Right lobe of liver (tissue), 6 donors: ENCODE results near the gene CDYL. TPM values are rescaled to one million over a fixed set of nuclear protein-coding genes. Genes with fewer than 3 reads are reported as not detected.
"Not testable (repeated sequence)": the region's sequence is repeated elsewhere in the genome, so short reads cannot be mapped to it uniquely, and the experiment has no call there.

Source experiments
- ATAC-seq, 4 donors: fragments of 200-7000 bp; cut with Tn5 transposase; one replicate each; pipeline ENCODE4 v1.9.1; 2020; ENCODE audit warnings: mild to moderate bottlenecking in 4 of 4, moderate library complexity in 4 of 4
- DNase-seq, 3 donors: peaks; one replicate each; pipeline ENCODE4 v3.0.0-alpha.2; 2020
- H3K27ac ChIP-seq, 3 donors: fragments of 200-600 bp; one replicate each; pipeline ENCODE4 v1.8.0; 2022
- H3K27me3 ChIP-seq, 2 donors: fragments of 200-600 bp; one replicate each; pipeline ENCODE4 v1.8.0; 2022
- H3K36me3 ChIP-seq, 4 donors: fragments of 200-600 bp; sonication (generic) in 1 of 4; one replicate each; pipeline versions ENCODE4 v1.5.1 to v1.8.0; 2017 to 2022; ENCODE audit warnings: control low read depth in 1 of 4
- H3K4me1 ChIP-seq, 4 donors: fragments of 200-600 bp; sonication (generic) in 1 of 4; one replicate each; pipeline versions ENCODE4 v1.5.1 to v1.8.0; 2017 to 2022; ENCODE audit warnings: control low read depth in 1 of 4
- H3K4me3 ChIP-seq, 3 donors: fragments of 200-600 bp; one replicate each; pipeline ENCODE4 v1.8.0; 2022
- H3K9me3 ChIP-seq, 4 donors: fragments of 200-600 bp; sonication (generic) in 1 of 4; one replicate each; pipeline versions ENCODE4 v1.5.1 to v1.8.0; 2017 to 2022; ENCODE audit warnings: control low read depth in 1 of 4
- POLR2A ChIP-seq: fragments of 450-650 bp; IDR thresholded peaks from one replicate; pipeline ENCODE4 v1.6.1; 2017; ENCODE audit warnings: antibody characterized with exemption, mild to moderate bottlenecking
- WGBS: methylation state at CpG from one replicate; pipeline ENCODE4 v1.1.6; 2018; ENCODE audit warnings: low coverage, low lambda C conversion rate; ENCODE audit not compliant: insufficient coverage; ENCODE audit errors: missing lambda C conversion rate; 5-methylcytosine and 5-hydroxymethylcytosine counted together
- intact Hi-C, 2 donors: fragments of 100-400 bp; cut with DNase I; formaldehyde crosslinking; loops; one replicate each; pipeline versions ENCODE4 v1.11.2 to v1.14.1; 2022
- total RNA-seq, 6 experiments: library from RNA; depleted of rRNA in 2 of 6; stranded (reverse); fragments of >200 nt in 2 of 6; fragmentation: NEBNext Ultra II Directional in 3 of 6; extraction: Animal tissue kit (Norgen Biotek cat#: 25700) in 3 of 6; gene quantifications; one replicate each; pipeline versions ENCODE4 v1.1.0 to v1.2.4, GENCODE V29; 2016 to 2023
- TF ChIP-seq, protein P1 (sequence below), 4 donors: fragments of 200-600 bp in 3 of 4; fragments of 450-650 bp in 1 of 4; IDR thresholded peaks; one replicate each; pipeline versions ENCODE4 v1.5.1 to v1.8.0; 2016 to 2022; ENCODE audit warnings: antibody characterized with exemption in 4 of 4, mild to moderate bottlenecking in 2 of 4
- donor health status: DM: no; HTN: yes; CAD: no.
- donor health status: DM: no; HTN: no; CAD: no.
- donor health status: DM: no; HTN: no; CAD: no.
- donor health status: DM: no; HTN: yes; CAD: no.
- donor health status: DM: no; HTN: yes; CAD: no.

The CDYL gene
- total RNA-seq, 6 experiments from 2014 or later, result 5.0 to 16.1 (median 13.1) TPM

DNA sequence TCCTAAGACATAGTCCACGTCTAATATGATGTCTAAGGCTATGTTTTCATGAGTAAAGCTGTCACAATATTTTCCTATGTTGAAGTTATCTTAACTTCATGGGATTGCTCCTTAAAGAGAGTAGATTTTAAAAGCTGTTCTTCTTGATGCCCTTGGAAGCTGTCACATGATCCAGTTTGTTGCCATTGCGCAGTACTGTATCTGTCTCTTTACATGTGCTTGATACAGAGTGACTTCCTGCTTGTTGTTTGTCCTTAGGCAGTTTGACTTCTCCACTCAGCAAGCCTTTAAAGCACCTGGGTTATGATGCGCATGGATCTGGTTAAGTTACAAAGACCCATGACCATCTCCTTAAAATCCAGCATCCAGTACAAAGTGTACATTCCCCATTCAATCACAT, 85.4 kb downstream of the CDYL start:
- H3K27ac ChIP-seq, result no peak overlapping the region
- TF ChIP-seq, protein P1, sequence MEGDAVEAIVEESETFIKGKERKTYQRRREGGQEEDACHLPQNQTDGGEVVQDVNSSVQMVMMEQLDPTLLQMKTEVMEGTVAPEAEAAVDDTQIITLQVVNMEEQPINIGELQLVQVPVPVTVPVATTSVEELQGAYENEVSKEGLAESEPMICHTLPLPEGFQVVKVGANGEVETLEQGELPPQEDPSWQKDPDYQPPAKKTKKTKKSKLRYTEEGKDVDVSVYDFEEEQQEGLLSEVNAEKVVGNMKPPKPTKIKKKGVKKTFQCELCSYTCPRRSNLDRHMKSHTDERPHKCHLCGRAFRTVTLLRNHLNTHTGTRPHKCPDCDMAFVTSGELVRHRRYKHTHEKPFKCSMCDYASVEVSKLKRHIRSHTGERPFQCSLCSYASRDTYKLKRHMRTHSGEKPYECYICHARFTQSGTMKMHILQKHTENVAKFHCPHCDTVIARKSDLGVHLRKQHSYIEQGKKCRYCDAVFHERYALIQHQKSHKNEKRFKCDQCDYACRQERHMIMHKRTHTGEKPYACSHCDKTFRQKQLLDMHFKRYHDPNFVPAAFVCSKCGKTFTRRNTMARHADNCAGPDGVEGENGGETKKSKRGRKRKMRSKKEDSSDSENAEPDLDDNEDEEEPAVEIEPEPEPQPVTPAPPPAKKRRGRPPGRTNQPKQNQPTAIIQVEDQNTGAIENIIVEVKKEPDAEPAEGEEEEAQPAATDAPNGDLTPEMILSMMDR (IDR thresholded peaks at IDR 0.05), result no peak
- TF ChIP-seq POLR2A, result no peak
- no peaks in the 10 kb centered on the region for H3K9me3 ChIP-seq
- H3K4me3 ChIP-seq, result no peak overlapping the region
- ATAC-seq (no peak), DNase-seq (no peak)
- H3K27me3 ChIP-seq, result no peaks in the 10 kb centered on the region
- WGBS, result 84% methylated on average over 3 of the region's 3 CpGs
- no peaks in the 10 kb centered on the region for H3K4me1 ChIP-seq
- intact Hi-C loops, result no loop called here
- no peaks in the 10 kb centered on the region for H3K36me3 ChIP-seq

DNA sequence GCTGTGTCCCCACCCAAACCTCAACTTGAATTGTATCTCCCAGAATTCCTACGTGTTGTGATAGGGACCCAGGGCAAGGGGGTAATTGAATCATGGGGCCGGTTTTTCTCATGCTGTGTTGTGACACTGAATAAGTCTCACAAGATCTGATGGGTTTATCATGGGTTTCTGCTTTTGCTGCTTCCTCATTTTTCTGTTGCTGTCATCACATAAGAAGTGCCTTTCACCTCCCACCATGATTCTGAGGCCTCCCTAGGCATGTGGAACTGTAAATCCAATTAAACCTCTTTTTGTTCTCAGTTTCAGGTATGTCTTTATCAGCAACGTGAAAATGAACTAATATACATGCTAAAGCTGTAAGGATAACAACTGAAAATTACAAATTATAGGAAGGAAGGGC, 88.3 kb downstream of the CDYL start:
- Histone ChIP-seq H3K4me3 (no peak overlapping the region), H3K9me3 (peaks cover 0 to 1% (median 0%) of the 10 kb centered on the region in 4 donors), H3K27ac (no peak overlapping the region), H3K27me3 (no peaks in the 10 kb centered on the region), H3K4me1 (no peaks in the 10 kb centered on the region), H3K36me3 (no peaks in the 10 kb centered on the region)
- intact Hi-C loops, result no loop called here
- no peak for DNase-seq
- ATAC-seq, result no peak
- WGBS, result 77% methylated on average over 3 of the region's 3 CpGs
- TF ChIP-seq POLR2A, result no peak
- TF ChIP-seq, protein P1 (IDR thresholded peaks at IDR 0.05), result no peak

GRCh38 chr6:4865006-4865405, 88.8 kb downstream of the CDYL start:
- H3K4me1 ChIP-seq, H3K27me3 ChIP-seq, DNase-seq, H3K36me3 ChIP-seq, intact Hi-C loops, H3K9me3 ChIP-seq, H3K4me3 ChIP-seq, H3K27ac ChIP-seq: not testable (repeated sequence)
- 80% methylated on average over 2 of the region's 4 CpGs for WGBS
- peak in 1 of 4 donors; percentile 51 for ATAC-seq

GRCh38 chr6:4870821-4871494, 94.8 kb downstream of the CDYL start:
- no peak for TF ChIP-seq POLR2A
- TF ChIP-seq, protein P1 (IDR thresholded peaks at IDR 0.05), result no peak
- no peaks in the 10 kb centered on the region for H3K27me3 ChIP-seq
- H3K9me3 ChIP-seq, result peaks cover 0 to 2% (median 0%) of the 10 kb centered on the region in 4 donors
- intact Hi-C loops, result no loop called here
- ATAC-seq (no peak), DNase-seq (no peak)
- no peak overlapping the region for H3K4me3 ChIP-seq
- no peaks in the 10 kb centered on the region for H3K4me1 ChIP-seq
- H3K36me3 ChIP-seq, result no peaks in the 10 kb centered on the region
- WGBS, result 98% methylated on average over 3 of the region's 3 CpGs
- no peak overlapping the region for H3K27ac ChIP-seq

DNA sequence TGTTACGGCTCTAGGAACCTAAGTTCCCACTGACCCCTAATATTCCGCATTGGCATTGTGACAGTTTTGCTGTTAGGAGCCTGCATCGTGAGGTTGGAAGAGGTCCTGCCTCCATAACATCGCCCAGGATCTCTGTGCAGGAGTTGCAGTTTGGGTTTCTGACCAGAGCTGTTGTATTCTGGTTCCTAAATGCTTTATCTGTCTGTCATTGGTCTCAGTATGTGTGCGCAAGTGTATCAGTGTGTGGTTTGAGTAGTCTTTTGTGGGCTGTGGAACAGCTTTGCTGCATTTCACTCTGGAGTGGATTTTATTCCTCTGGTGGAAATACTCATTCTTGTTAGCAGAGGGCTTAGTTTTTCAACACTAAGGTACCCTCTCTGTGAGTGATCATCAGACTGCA, 95.6 kb downstream of the CDYL start:
- Histone ChIP-seq H3K27ac (no peak overlapping the region), H3K4me1 (no peaks in the 10 kb centered on the region), H3K4me3 (no peak overlapping the region), H3K36me3 (no peaks in the 10 kb centered on the region), H3K27me3 (no peaks in the 10 kb centered on the region), H3K9me3 (peaks cover 0 to 2% (median 0%) of the 10 kb centered on the region in 4 donors)
- ATAC-seq (no peak), DNase-seq (no peak)
- no peak for TF ChIP-seq POLR2A
- TF ChIP-seq, protein P1 (IDR thresholded peaks at IDR 0.05), result no peak
- 100% methylated on average over 3 of the region's 5 CpGs for WGBS
- intact Hi-C loops, result no loop called here
